Activated CD4-positive, alpha-beta T cell treated with anti-CD3 and anti-CD28 coated beads, Interleukin-2, amount 10 ng/mL, durations not matched to agents 7 days and 5 days (primary cell): ENCODE data around the gene GALNT10. TPM values are rescaled to one million over a fixed set of nuclear protein-coding genes. Genes with fewer than 3 reads are reported as not detected.
"Not testable (repeated sequence)": the region's sequence is repeated elsewhere in the genome, so short reads cannot be mapped to it uniquely, and the experiment has no call there.

Experiments used
- CTCF ChIA-PET: fragments of 350-600 bp; sonication (Branson Sonifier 250); formaldehyde crosslinking; loops from one replicate; lab custom pipeline; 2021; ENCODE audit warnings: antibody characterized with exemption; lab: Charles Lee
- POLR2A ChIA-PET: fragments of 350-600 bp; sonication (Branson Sonifier 250); formaldehyde crosslinking; loops from one replicate; lab custom pipeline; 2021; ENCODE audit warnings: antibody characterized with exemption; lab: Charles Lee
- DNase-seq: peaks from one replicate; pipeline ENCODE4 v3.0.0-alpha.2; 2020
- H3K27ac Mint-ChIP-seq: one replicate; pipeline ENCODE4 v1.8.0; 2021; ENCODE audit warnings: mild to moderate bottlenecking, moderate library complexity, mixed read lengths
- H3K27me3 Mint-ChIP-seq: one replicate; pipeline ENCODE4 v1.8.0; 2021; ENCODE audit warnings: mixed read lengths
- H3K36me3 Mint-ChIP-seq: one replicate; pipeline ENCODE4 v1.8.0; 2021; ENCODE audit warnings: low read depth, mixed read lengths
- H3K4me1 Mint-ChIP-seq: one replicate; pipeline ENCODE4 v1.8.0; 2021; ENCODE audit warnings: mixed read lengths
- H3K4me3 Mint-ChIP-seq: one replicate; pipeline ENCODE4 v1.8.0; 2021; ENCODE audit warnings: mild to moderate bottlenecking, moderate library complexity, mixed read lengths
- H3K9me3 Mint-ChIP-seq: one replicate; pipeline ENCODE4 v1.8.0; 2021; ENCODE audit warnings: mixed read lengths
- total RNA-seq, 2 experiments: library from RNA; stranded (reverse); gene quantifications; one replicate each; pipeline ENCODE4 v1.2.3, GENCODE V29; 2021

Gene GALNT10
- total RNA-seq, result 10 to 100 TPM; 44.2 to 47.2 TPM

DNA sequence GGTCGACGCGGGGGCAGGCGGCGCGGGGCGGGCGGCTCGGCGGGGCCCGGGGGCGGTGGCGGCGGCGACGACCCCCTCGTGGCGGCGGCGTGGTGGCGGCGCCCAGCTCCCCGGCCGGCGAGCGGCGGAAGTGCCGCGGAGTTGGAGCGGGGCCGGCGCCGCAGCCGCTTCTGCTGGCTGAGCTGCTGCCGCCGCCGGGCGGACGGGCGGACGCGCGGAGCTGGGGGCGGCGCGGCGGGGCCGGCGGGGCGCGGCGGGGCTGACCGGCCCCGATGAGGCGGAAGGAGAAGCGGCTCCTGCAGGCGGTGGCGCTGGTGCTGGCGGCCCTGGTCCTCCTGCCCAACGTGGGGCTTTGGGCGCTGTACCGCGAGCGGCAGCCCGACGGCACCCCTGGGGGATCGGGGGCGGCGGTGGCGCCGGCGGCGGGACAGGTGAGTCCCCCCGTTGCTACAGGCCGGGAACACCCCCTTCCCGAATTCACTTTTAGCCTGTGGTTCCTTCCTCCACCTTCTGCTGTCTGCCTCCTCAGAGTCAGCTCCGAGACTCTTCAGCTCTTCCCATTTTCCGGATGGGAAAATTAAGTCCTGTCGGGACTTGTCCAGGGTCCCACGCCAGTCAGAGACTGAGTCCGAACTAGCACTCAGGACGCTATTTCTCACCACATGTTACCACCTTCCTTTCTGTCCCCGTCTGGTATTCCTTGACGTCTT lies at the start of gene GALNT10:
TSS of gene GALNT10 (plus strand) at position 139 of the 710 bp plus-strand sequence. CDS start at position 273, 134 bp downstream.
- peak; percentile 56 for DNase-seq
- peaks cover 50% of the 10 kb centered on the region for H3K4me1 Mint-ChIP-seq
- H3K9me3 Mint-ChIP-seq, result no peaks in the 10 kb centered on the region
- peaks cover 12% of the 10 kb centered on the region for H3K27me3 Mint-ChIP-seq
- ChIA-PET POLR2A (interaction anchor here (1.1 to 1.4 kb wide), 5 partner anchors 10 to 152 kb away, joined by 3 to 5 read pairs (median 4); partner anchors contain the start of genes FAM114A2 and MFAP3), CTCF (interaction anchor here (0.9 to 5.1 kb wide), 19 partner anchors 10 to 214 kb away, joined by 3 to 43 read pairs (median 9); no protein-coding TSS in a partner anchor)
- peak within 1 kb of the TSS; percentile 92 for H3K27ac Mint-ChIP-seq
- H3K4me3 Mint-ChIP-seq, result peak within 1 kb of the TSS; percentile 82
- peaks cover 21% of the 10 kb centered on the region for H3K36me3 Mint-ChIP-seq

GRCh38 chr5:154141745-154142221 lies 48.8 kb upstream of the GALNT10 start:
- Mint-ChIP-seq H3K36me3 (no peaks in the 10 kb centered on the region), H3K4me1 (no peaks in the 10 kb centered on the region), H3K27ac (no peak overlapping the region), H3K4me3 (no peak overlapping the region), H3K27me3 (peaks cover 8% of the 10 kb centered on the region), H3K9me3 (no peaks in the 10 kb centered on the region)
- DNase-seq, result no peak
- POLR2A ChIA-PET, result no interaction called here
- CTCF ChIA-PET, result no interaction called here

- H3K4me3 Mint-ChIP-seq, result no peak overlapping the region
- no peak for DNase-seq
- POLR2A ChIA-PET, result no interaction called here
- H3K36me3 Mint-ChIP-seq, result no peaks in the 10 kb centered on the region
- H3K9me3 Mint-ChIP-seq, result no peaks in the 10 kb centered on the region
- H3K27ac Mint-ChIP-seq, result no peak overlapping the region
- H3K4me1 Mint-ChIP-seq, result no peaks in the 10 kb centered on the region
- CTCF ChIA-PET, result interaction anchor here (1.1 to 1.2 kb wide), 2 partner anchors 9 to 14 kb away, joined by 3 to 4 read pairs; no protein-coding TSS in a partner anchor
- H3K27me3 Mint-ChIP-seq, result peaks cover 14% of the 10 kb centered on the region
These were observed 47.3 kb upstream of the GALNT10 start for GRCh38 chr5:154143211-154143641.

GRCh38 chr5:154145268-154145667 lies 45.3 kb upstream of the GALNT10 start:
- H3K36me3 Mint-ChIP-seq, result no peaks in the 10 kb centered on the region
- no peak for DNase-seq
- ChIA-PET POLR2A (no interaction called here), CTCF (no interaction called here)
- H3K4me1 Mint-ChIP-seq, result no peaks in the 10 kb centered on the region
- H3K4me3 Mint-ChIP-seq, result no peak overlapping the region
- no peak overlapping the region for H3K27ac Mint-ChIP-seq
- H3K27me3 Mint-ChIP-seq, result peaks cover 14% of the 10 kb centered on the region
- H3K9me3 Mint-ChIP-seq, result no peaks in the 10 kb centered on the region

GRCh38 chr5:154146409-154146808 lies 44.1 kb upstream of the GALNT10 start:
- Mint-ChIP-seq H3K27ac (no peak overlapping the region), H3K4me1 (no peaks in the 10 kb centered on the region), H3K36me3 (no peaks in the 10 kb centered on the region), H3K9me3 (no peaks in the 10 kb centered on the region), H3K27me3 (peaks cover 8% of the 10 kb centered on the region), H3K4me3 (no peak overlapping the region)
- no peak for DNase-seq
- POLR2A ChIA-PET, result no interaction called here
- CTCF ChIA-PET, result interaction anchor here (0.6 to 1.3 kb wide), 2 partner anchors 17 to 190 kb away, joined by 3 read pairs; no protein-coding TSS in a partner anchor

DNA sequence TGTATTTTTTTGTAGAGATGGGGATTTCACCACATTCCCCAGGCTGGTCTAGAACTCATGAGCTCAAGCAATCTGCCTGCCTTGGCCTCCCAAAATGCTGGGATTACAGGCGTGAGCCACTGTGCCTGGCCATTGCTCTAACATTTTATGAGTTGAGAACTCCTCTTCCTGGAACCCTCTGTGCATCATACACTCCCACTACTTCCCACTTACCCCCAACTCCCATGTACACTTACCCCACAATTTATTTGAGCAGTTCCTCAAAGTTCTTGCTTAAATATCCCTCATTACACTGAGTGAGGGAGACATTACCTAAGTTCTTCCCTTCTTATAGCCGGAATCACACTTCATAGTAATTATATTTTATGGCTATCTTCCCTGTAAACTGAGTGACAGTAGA lies 42.9 kb upstream of the GALNT10 start:
- H3K36me3 Mint-ChIP-seq, result no peaks in the 10 kb centered on the region
- H3K4me1 Mint-ChIP-seq, result no peaks in the 10 kb centered on the region
- no peak overlapping the region for H3K4me3 Mint-ChIP-seq
- H3K27ac Mint-ChIP-seq, result no peak overlapping the region
- H3K9me3 Mint-ChIP-seq, result no peaks in the 10 kb centered on the region
- ChIA-PET CTCF (no interaction called here), POLR2A (no interaction called here)
- no peak for DNase-seq
- peaks cover 12% of the 10 kb centered on the region for H3K27me3 Mint-ChIP-seq

- DNase-seq, H3K36me3 Mint-ChIP-seq, POLR2A ChIA-PET, CTCF ChIA-PET, H3K9me3 Mint-ChIP-seq, H3K27ac Mint-ChIP-seq, H3K4me3 Mint-ChIP-seq, H3K4me1 Mint-ChIP-seq: not testable (repeated sequence)
- peaks cover 25% of the 10 kb centered on the region for H3K27me3 Mint-ChIP-seq
These were observed 40.1 kb upstream of the GALNT10 start for GRCh38 chr5:154150471-154150870.

DNA sequence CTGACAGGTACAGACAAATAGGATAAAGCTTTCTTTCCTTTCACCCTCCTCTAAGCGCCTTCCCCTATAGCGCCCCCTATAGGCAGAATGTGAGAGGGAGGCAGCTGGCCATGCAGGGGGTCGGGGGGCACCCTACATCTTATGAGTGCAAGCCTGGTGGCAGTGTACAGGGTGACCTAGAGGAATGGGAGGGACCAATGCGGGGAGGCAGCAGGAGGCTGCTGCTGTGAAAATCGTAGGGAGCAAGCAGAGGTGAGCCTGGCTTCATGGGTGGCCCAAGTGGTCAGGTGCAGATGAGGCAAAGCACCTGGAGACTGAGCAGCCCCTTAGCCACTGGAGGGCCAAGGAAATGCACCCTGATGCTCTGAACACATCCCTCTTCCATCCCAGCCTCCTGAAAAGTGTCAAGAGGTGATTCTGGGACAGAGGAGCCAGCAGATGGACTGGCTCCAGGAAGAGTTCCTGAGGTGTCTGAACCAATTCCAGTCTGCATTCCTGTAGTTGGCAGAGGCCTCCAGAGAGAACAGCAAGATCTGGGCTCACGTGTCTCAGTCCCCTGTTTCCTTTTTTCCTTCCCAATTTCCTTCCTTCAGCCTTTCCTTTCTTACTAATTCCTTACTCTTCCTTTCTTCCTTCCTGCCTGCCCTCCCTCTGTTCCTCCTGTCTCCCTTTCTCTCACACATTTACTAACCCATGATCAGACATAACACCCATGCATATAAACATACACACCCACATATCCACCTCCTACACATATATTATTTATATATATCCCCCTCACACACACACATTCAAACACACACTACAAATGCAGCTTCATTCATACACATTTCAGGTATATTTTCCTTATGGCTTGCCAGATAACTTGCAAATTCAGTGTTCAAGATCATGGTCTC lies 32.8 kb upstream of the GALNT10 start:
- Mint-ChIP-seq H3K4me3 (no peak overlapping the region), H3K27me3 (peaks cover 53% of the 10 kb centered on the region), H3K9me3 (no peaks in the 10 kb centered on the region), H3K27ac (peak overlapping the region; percentile 61), H3K4me1 (no peaks in the 10 kb centered on the region), H3K36me3 (no peaks in the 10 kb centered on the region)
- POLR2A ChIA-PET, result no interaction called here
- CTCF ChIA-PET, result interaction anchor here (1.1 to 1.2 kb wide), 3 partner anchors 15 to 54 kb away, joined by 3 to 4 read pairs (median 3); no protein-coding TSS in a partner anchor
- DNase-seq, result no peak

- POLR2A ChIA-PET, result no interaction called here
These were observed 32.2 kb upstream of the GALNT10 start for GRCh38 chr5:154158379-154158737.

DNA sequence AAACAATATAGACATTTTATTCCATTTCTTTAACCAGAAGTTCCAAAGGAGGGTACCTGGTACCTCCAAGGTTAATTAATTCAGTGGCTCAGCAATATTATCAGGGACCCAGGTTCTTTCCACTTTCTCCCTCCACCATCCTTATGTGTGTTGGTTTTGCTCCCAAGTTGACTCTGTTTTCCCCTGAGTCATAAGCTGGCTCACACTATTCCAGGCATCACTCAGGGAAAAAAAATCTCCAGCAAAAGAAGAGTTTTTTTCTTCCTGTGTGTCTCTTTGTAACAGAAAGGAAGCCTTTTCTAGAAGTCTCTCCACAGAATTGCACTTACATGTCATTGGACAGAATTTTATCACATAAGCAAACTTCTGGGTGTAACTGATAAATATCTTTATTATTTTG lies 31.2 kb upstream of the GALNT10 start:
- Mint-ChIP-seq H3K4me1 (no peaks in the 10 kb centered on the region), H3K36me3 (no peaks in the 10 kb centered on the region), H3K4me3 (no peak overlapping the region), H3K9me3 (no peaks in the 10 kb centered on the region), H3K27me3 (peaks cover 59% of the 10 kb centered on the region), H3K27ac (no peak overlapping the region)
- DNase-seq, result no peak
- CTCF ChIA-PET, result interaction anchor here (0.7 to 1.2 kb wide), 3 partner anchors 52 to 87 kb away, joined by 3 to 4 read pairs (median 3); no protein-coding TSS in a partner anchor
- POLR2A ChIA-PET, result no interaction called here

More at GRCh38 chr5:154158379-154158737, 32.2 kb upstream of the GALNT10 start:
- no peak overlapping the region for H3K27ac Mint-ChIP-seq
- H3K27me3 Mint-ChIP-seq, result peaks cover 54% of the 10 kb centered on the region
- H3K36me3 Mint-ChIP-seq, result no peaks in the 10 kb centered on the region
- H3K4me1 Mint-ChIP-seq, result no peaks in the 10 kb centered on the region
- CTCF ChIA-PET, result interaction anchor here (1.1 to 1.2 kb wide), 3 partner anchors 21 to 71 kb away, joined by 3 to 4 read pairs (median 4); no protein-coding TSS in a partner anchor
- no peaks in the 10 kb centered on the region for H3K9me3 Mint-ChIP-seq
- no peak for DNase-seq
- no peak overlapping the region for H3K4me3 Mint-ChIP-seq

DNA sequence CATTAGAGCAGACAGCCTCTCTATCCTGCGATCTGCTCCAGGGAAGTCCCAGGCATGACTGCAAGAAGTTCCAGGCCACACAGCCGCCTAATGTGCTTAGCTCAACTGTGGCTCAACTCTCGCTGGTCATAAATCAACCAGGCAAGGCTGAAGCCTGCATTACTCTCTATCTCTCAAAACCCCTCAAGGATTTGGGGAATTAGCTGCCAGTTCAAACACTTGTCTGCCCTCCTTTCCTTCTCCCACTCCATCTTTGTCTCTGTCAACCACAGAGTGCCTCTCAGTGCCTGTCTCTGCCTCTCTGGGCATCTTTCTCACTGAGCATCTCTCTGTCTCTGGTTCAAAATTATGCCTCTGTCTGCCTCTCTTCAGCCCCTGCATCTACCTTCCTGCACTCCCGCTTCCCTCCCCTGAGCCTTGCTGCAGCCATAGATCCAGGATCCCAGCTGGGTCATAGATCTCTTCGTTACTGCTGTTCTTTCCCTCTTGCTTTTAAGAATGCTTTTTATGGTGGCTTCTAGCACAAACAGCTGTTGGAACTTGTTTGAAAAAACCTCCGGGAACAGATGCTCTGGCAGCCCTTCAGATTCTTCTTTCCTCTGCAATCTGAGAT lies 27.9 kb upstream of the GALNT10 start:
- Mint-ChIP-seq H3K27me3 (peaks cover 44% of the 10 kb centered on the region), H3K27ac (no peak overlapping the region), H3K36me3 (no peaks in the 10 kb centered on the region), H3K9me3 (no peaks in the 10 kb centered on the region), H3K4me3 (no peak overlapping the region), H3K4me1 (no peaks in the 10 kb centered on the region)
- DNase-seq, result no peak
- ChIA-PET CTCF (interaction anchor here (0.8 to 1.4 kb wide), 2 partner anchors 11 to 90 kb away, joined by 3 to 4 read pairs; no protein-coding TSS in a partner anchor), POLR2A (no interaction called here)
